K562 (cell line): ENCODE measurements around the gene SLC25A21. TPM values are rescaled to one million over a fixed set of nuclear protein-coding genes. Genes with fewer than 3 reads are reported as not detected.

Experiments used
- FOXK2 ChIP-seq, 2 experiments: fragments of 450-650 bp; IDR thresholded peaks in 1 of 2; conservative IDR thresholded peaks in 1 of 2; 2 replicates each; pipeline ENCODE4 v1.6.1; 2016; ENCODE audit warnings: low read depth in 2 of 2, mild to moderate bottlenecking in 1 of 2
- PHF21A ChIP-seq: fragments of 450-650 bp; IDR thresholded peaks from 2 replicates; pipeline ENCODE4 v1.6.1; 2017; ENCODE audit warnings: low read depth, borderline replicate concordance
- RFX5 ChIP-seq: IDR thresholded peaks from 2 replicates; pipeline ENCODE4 v1.6.1; 2011; ENCODE audit warnings: low read depth, mild to moderate bottlenecking, improper control_type of control experiment, low read length
- TFAP4 ChIP-seq: sonication (generic); formaldehyde crosslinking; IDR thresholded peaks from 2 replicates; pipeline ENCODE4 v1.8.0; 2022; ENCODE audit warnings: missing genetic modification reagents, mild to moderate bottlenecking, moderate library complexity, borderline replicate concordance
- polyA plus RNA-seq, 8 experiments: library from polyadenylated mRNA; depleted of rRNA in 4 of 8; stranded (reverse) in 5 of 8; unstranded in 3 of 8; fragments of >200 nt; fragmentation: Nextera tagmentation in 2 of 8; fragmentation: Illumina TruSeq in 1 of 8; extraction: Ambion mirVana in 2 of 8; extraction: Trizol in 1 of 8; gene quantifications; 2 replicates each; pipeline versions ENCODE4 v1.2.1 to v1.2.3, GENCODE V29; 2011 to 2014; ENCODE audit warnings: inconsistent platforms in 1 of 8, missing spikeins in 1 of 8
- total RNA-seq, 7 experiments: library from RNA; depleted of rRNA in 6 of 7; stranded (reverse); fragments of >200 nt in 6 of 7; fragmentation: Illumina TruSeq in 2 of 7; extraction: Trizol in 2 of 7; gene quantifications; 2 replicates each; pipeline versions ENCODE4 v1.2.1 to v1.2.3, GENCODE V29; 2011 to 2021; ENCODE audit warnings: low replicate concordance in 1 of 7
- TF ChIP-seq, protein P1 (sequence below): fragments of 450-650 bp; IDR thresholded peaks from 2 replicates; pipeline ENCODE4 v1.6.1; 2016; ENCODE audit warnings: mild to moderate bottlenecking, moderate library complexity

Gene SLC25A21
- total and polyA plus RNA-seq, 9 of the 15 experiments (the other 6 are each of a cell fraction or from before 2014, with no cell fraction given), result 15.2 to 46.7 (median 28.7) TPM

DNA sequence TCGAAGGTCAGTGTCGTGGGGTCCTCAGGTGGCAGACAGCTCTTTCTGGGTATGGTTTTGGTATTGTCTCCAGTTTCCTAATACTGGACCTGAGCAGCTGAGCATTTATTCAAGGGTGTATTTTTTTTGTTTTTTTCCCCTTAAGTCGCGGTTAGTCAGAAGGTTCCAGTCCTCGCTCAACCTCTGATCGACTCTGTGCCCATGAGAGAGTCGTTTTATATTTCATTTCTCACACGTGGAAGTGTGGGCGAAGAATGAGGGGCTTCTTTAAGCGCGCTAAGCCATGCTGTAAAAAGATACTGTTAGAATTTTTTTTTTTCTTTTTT lies 25.8 kb upstream of the SLC25A21 start (continued):
- TF ChIP-seq, protein P1, sequence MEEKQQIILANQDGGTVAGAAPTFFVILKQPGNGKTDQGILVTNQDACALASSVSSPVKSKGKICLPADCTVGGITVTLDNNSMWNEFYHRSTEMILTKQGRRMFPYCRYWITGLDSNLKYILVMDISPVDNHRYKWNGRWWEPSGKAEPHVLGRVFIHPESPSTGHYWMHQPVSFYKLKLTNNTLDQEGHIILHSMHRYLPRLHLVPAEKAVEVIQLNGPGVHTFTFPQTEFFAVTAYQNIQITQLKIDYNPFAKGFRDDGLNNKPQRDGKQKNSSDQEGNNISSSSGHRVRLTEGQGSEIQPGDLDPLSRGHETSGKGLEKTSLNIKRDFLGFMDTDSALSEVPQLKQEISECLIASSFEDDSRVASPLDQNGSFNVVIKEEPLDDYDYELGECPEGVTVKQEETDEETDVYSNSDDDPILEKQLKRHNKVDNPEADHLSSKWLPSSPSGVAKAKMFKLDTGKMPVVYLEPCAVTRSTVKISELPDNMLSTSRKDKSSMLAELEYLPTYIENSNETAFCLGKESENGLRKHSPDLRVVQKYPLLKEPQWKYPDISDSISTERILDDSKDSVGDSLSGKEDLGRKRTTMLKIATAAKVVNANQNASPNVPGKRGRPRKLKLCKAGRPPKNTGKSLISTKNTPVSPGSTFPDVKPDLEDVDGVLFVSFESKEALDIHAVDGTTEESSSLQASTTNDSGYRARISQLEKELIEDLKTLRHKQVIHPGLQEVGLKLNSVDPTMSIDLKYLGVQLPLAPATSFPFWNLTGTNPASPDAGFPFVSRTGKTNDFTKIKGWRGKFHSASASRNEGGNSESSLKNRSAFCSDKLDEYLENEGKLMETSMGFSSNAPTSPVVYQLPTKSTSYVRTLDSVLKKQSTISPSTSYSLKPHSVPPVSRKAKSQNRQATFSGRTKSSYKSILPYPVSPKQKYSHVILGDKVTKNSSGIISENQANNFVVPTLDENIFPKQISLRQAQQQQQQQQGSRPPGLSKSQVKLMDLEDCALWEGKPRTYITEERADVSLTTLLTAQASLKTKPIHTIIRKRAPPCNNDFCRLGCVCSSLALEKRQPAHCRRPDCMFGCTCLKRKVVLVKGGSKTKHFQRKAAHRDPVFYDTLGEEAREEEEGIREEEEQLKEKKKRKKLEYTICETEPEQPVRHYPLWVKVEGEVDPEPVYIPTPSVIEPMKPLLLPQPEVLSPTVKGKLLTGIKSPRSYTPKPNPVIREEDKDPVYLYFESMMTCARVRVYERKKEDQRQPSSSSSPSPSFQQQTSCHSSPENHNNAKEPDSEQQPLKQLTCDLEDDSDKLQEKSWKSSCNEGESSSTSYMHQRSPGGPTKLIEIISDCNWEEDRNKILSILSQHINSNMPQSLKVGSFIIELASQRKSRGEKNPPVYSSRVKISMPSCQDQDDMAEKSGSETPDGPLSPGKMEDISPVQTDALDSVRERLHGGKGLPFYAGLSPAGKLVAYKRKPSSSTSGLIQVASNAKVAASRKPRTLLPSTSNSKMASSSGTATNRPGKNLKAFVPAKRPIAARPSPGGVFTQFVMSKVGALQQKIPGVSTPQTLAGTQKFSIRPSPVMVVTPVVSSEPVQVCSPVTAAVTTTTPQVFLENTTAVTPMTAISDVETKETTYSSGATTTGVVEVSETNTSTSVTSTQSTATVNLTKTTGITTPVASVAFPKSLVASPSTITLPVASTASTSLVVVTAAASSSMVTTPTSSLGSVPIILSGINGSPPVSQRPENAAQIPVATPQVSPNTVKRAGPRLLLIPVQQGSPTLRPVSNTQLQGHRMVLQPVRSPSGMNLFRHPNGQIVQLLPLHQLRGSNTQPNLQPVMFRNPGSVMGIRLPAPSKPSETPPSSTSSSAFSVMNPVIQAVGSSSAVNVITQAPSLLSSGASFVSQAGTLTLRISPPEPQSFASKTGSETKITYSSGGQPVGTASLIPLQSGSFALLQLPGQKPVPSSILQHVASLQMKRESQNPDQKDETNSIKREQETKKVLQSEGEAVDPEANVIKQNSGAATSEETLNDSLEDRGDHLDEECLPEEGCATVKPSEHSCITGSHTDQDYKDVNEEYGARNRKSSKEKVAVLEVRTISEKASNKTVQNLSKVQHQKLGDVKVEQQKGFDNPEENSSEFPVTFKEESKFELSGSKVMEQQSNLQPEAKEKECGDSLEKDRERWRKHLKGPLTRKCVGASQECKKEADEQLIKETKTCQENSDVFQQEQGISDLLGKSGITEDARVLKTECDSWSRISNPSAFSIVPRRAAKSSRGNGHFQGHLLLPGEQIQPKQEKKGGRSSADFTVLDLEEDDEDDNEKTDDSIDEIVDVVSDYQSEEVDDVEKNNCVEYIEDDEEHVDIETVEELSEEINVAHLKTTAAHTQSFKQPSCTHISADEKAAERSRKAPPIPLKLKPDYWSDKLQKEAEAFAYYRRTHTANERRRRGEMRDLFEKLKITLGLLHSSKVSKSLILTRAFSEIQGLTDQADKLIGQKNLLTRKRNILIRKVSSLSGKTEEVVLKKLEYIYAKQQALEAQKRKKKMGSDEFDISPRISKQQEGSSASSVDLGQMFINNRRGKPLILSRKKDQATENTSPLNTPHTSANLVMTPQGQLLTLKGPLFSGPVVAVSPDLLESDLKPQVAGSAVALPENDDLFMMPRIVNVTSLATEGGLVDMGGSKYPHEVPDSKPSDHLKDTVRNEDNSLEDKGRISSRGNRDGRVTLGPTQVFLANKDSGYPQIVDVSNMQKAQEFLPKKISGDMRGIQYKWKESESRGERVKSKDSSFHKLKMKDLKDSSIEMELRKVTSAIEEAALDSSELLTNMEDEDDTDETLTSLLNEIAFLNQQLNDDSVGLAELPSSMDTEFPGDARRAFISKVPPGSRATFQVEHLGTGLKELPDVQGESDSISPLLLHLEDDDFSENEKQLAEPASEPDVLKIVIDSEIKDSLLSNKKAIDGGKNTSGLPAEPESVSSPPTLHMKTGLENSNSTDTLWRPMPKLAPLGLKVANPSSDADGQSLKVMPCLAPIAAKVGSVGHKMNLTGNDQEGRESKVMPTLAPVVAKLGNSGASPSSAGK, result 0 out of 2 replicates have a peak, but pooled peaks have one; percentile 0
- no peak for TF ChIP-seq PHF21A
- 0 out of 2 replicates have a peak, but pooled peaks have one; percentile 28 for TF ChIP-seq TFAP4 (CRISPR knock-in tag)
- no peak for TF ChIP-seq FOXK2 (conservative IDR thresholded peaks at IDR 0.05 in 1 of 2, IDR thresholded peaks at IDR 0.05 in 1 of 2; ENCODE audit: low read depth in 2 of 2)
- no peak for TF ChIP-seq RFX5
